DND-41 (cell line): Measurements from ENCODE around the gene TUBGCP3.

ENCODE experiments used
- ATAC-seq: fragments of 200-7000 bp; cut with Tn5 transposase; 3 replicates; pipeline ENCODE4 v1.9.1; 2021; ENCODE audit warnings: low read depth; ENCODE audit not compliant: insufficient read depth
- DNase-seq: peaks from one replicate; pipeline ENCODE4 v3.0.0-alpha.2; 2020
- H2AFZ ChIP-seq: 2 replicates; pipeline ENCODE4 v1.6.0; 2012; ENCODE audit warnings: low read depth, low read length
- H3K27ac ChIP-seq: 2 replicates; pipeline ENCODE4 v1.5.1; 2012; ENCODE audit warnings: low read length, inconsistent platforms
- H3K27me3 ChIP-seq: fragments of 200-600 bp; sonication (generic); 2 replicates; pipeline ENCODE4 v1.6.0; 2012; ENCODE audit warnings: low read length, mild to moderate bottlenecking, inconsistent platforms; ENCODE audit not compliant: insufficient read depth, poor library complexity
- H3K36me3 ChIP-seq: 2 replicates; pipeline ENCODE4 v1.5.1; 2012; ENCODE audit warnings: low read length, inconsistent platforms; ENCODE audit not compliant: insufficient read depth
- H3K4me1 ChIP-seq: 2 replicates; pipeline ENCODE4 v1.5.1; 2012; ENCODE audit warnings: mild to moderate bottlenecking, low read length; ENCODE audit not compliant: insufficient read depth
- H3K4me2 ChIP-seq: 2 replicates; pipeline ENCODE4 v1.6.0; 2012; ENCODE audit warnings: mild to moderate bottlenecking, moderate library complexity, low read length, inconsistent platforms; ENCODE audit not compliant: insufficient read depth
- H3K4me3 ChIP-seq, 2 experiments: fragments of 200-600 bp in 1 of 2; shearing (Covaris generic) in 1 of 2; 2 replicates each; pipeline ENCODE4 v1.5.1; 2012 to 2016; ENCODE audit warnings: inconsistent platforms in 2 of 2, low read length in 2 of 2, mild to moderate bottlenecking in 2 of 2, low read depth in 1 of 2, moderate library complexity in 1 of 2
- H3K79me2 ChIP-seq: 2 replicates; pipeline ENCODE4 v1.6.0; 2012; ENCODE audit warnings: low read length, inconsistent platforms; ENCODE audit not compliant: insufficient read depth
- H3K9ac ChIP-seq: 2 replicates; pipeline ENCODE4 v1.6.0; 2012; ENCODE audit warnings: low read depth, mild to moderate bottlenecking, inconsistent platforms, low read length, moderate library complexity
- H3K9me3 ChIP-seq: 2 replicates; pipeline ENCODE4 v1.5.1; 2012; ENCODE audit warnings: low read length, moderate library complexity, mild to moderate bottlenecking, inconsistent platforms; ENCODE audit not compliant: insufficient read depth, severe bottlenecking
- H4K20me1 ChIP-seq: 2 replicates; pipeline ENCODE4 v1.6.0; 2012; ENCODE audit warnings: low read length; ENCODE audit not compliant: insufficient read depth
- CTCF ChIP-seq: IDR thresholded peaks from 2 replicates; pipeline ENCODE4 v1.5.1; 2012; ENCODE audit warnings: borderline replicate concordance, low read length, moderate library complexity, mild to moderate bottlenecking; ENCODE audit not compliant: poor library complexity, severe bottlenecking; ENCODE audit errors: extremely low read depth
- EZH2 ChIP-seq: IDR thresholded peaks from 3 replicates; pipeline ENCODE4 v1.6.1; 2012; ENCODE audit warnings: borderline replicate concordance, low read depth, mild to moderate bottlenecking, moderate library complexity, low read length, inconsistent platforms; ENCODE audit not compliant: severe bottlenecking

Gene TUBGCP3

GRCh38 chr13:112464720-112465119 lies 123.2 kb downstream of the TUBGCP3 start:
- no peaks in the 10 kb centered on the region for H3K79me2 ChIP-seq
- TF ChIP-seq CTCF (no peak), EZH2 (no peak)
- ATAC-seq (no peak), DNase-seq (no peak)
- no peaks in the 10 kb centered on the region for H3K4me1 ChIP-seq
- H3K9ac ChIP-seq = no peak overlapping the region
- H3K36me3 ChIP-seq = no peaks in the 10 kb centered on the region
- no peak overlapping the region for H3K4me2 ChIP-seq
- H3K27me3 ChIP-seq = no peaks in the 10 kb centered on the region
- no peak overlapping the region for H3K27ac ChIP-seq
- H3K4me3 ChIP-seq = no peak overlapping the region
- no peaks in the 10 kb centered on the region for H3K9me3 ChIP-seq
- no peaks in the 10 kb centered on the region for H4K20me1 ChIP-seq
- H2AFZ ChIP-seq = no peak overlapping the region

GRCh38 chr13:112462408-112462807 lies 125.5 kb downstream of the TUBGCP3 start:
- H3K4me2 ChIP-seq = no peak overlapping the region

GRCh38 chr13:112457485-112457884 lies 130.5 kb downstream of the TUBGCP3 start:
- H3K4me2 ChIP-seq = no peak overlapping the region
- ATAC-seq = no peak

More at GRCh38 chr13:112462408-112462807, 125.5 kb downstream of the TUBGCP3 start:
- TF ChIP-seq CTCF (no peak), EZH2 (no peak)
- H3K27ac ChIP-seq = no peak overlapping the region
- ATAC-seq (no peak), DNase-seq (no peak)
- H4K20me1 ChIP-seq = no peaks in the 10 kb centered on the region
- H3K9me3 ChIP-seq = no peaks in the 10 kb centered on the region
- no peaks in the 10 kb centered on the region for H3K36me3 ChIP-seq
- H3K79me2 ChIP-seq = no peaks in the 10 kb centered on the region
- no peak overlapping the region for H2AFZ ChIP-seq
- H3K27me3 ChIP-seq = no peaks in the 10 kb centered on the region
- no peaks in the 10 kb centered on the region for H3K4me1 ChIP-seq
- no peak overlapping the region for H3K4me3 ChIP-seq
- no peak overlapping the region for H3K9ac ChIP-seq

More at GRCh38 chr13:112457485-112457884, 130.5 kb downstream of the TUBGCP3 start:
- H3K36me3 ChIP-seq = no peaks in the 10 kb centered on the region
- H3K9ac ChIP-seq = no peak overlapping the region
- 0 out of 2 replicates have a peak, but pooled peaks cover 5% of the 10 kb centered on the region for H4K20me1 ChIP-seq
- DNase-seq = no peak
- H3K4me3 ChIP-seq = no peak overlapping the region
- H3K4me1 ChIP-seq = no peaks in the 10 kb centered on the region
- no peaks in the 10 kb centered on the region for H3K79me2 ChIP-seq
- TF ChIP-seq CTCF (no peak), EZH2 (no peak)
- H3K9me3 ChIP-seq = no peaks in the 10 kb centered on the region
- H3K27me3 ChIP-seq = no peaks in the 10 kb centered on the region
- H3K27ac ChIP-seq = no peak overlapping the region
- H2AFZ ChIP-seq = no peak overlapping the region
